SH-SY5Y (cell line): ENCODE measurements around the gene PBXIP1.

Experiments
- GATA2 ChIP-seq: IDR thresholded peaks from 2 replicates; pipeline ENCODE4 v1.6.1; 2011; ENCODE audit warnings: mild to moderate bottlenecking, low read depth, low read length
- GATA3 ChIP-seq: IDR thresholded peaks from 2 replicates; pipeline ENCODE4 v1.6.1; 2011; ENCODE audit warnings: low read depth, mild to moderate bottlenecking, low read length, moderate library complexity

DNA sequence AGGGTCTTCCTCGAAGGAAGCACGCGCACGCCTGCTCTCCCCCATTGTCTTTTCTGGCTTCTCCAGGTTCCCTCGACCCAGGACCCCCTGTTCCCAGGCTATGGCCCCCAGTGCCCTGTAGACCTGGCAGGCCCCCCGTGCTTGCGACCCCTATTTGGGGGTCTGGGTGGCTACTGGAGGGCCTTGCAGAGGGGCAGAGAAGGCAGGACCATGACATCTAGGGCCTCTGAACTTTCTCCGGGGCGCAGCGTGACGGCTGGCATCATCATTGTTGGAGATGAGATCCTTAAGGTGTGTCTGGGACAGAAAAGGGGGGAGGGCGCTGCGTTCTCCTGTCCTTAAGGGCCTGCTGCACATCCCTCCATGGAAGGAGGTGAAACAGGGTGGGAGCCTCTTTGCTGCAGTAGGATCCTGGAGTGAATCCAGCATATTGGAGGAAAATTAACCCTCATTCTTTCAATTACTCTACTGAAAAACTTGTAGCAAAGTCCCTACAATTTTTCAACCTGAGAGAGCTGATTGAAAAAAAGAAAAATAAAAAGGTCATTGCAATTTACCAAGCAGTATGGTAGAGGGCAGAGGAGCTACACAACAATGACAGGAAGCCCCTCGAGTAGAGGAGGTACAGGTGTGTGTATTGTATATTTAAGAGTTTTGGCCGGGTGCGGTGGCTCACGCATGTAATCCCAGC lies 28.0 kb upstream of the PBXIP1 start:
- TF ChIP-seq GATA2 = no peak
- no peak for TF ChIP-seq GATA3
